Activated naive CD4-positive, alpha-beta T cell treated with anti-CD3 and anti-CD28 coated beads, Interleukin-2, amount 50 U/mL, for 16 hours (primary cell): Measurements from ENCODE around the gene TELO2.

ENCODE experiments used
- DNase-seq: peaks from one replicate; pipeline ENCODE4 v3.0.0-alpha.2; 2020

TELO2 gene

GRCh38 chr16:1500465-1501150 lies 7.4 kb downstream of the TELO2 start:
- no peak for DNase-seq

- DNase-seq: peak; percentile 9
These were observed 8.5 kb downstream of the TELO2 start for GRCh38 chr16:1501630-1502029.

GRCh38 chr16:1502092-1503004 lies 9.2 kb downstream of the TELO2 start:
- peak; percentile 9 for DNase-seq

- no peak for DNase-seq
These were observed 10.2 kb downstream of the TELO2 start for GRCh38 chr16:1503110-1503955.

- DNase-seq: no peak
These were observed 12.1 kb downstream of the TELO2 start for GRCh38 chr16:1505073-1505844.

GRCh38 chr16:1505912-1506311 lies 12.8 kb downstream of the TELO2 start:
- no peak for DNase-seq

- no peak for DNase-seq
These were observed 13.5 kb downstream of the TELO2 start for GRCh38 chr16:1506494-1507213.

GRCh38 chr16:1508494-1509187 lies 15.5 kb downstream of the TELO2 start:
- DNase-seq: no peak

GRCh38 chr16:1509307-1510221 lies 16.4 kb downstream of the TELO2 start:
- no peak for DNase-seq

- DNase-seq: no peak
These were observed 17.1 kb downstream of the TELO2 start for GRCh38 chr16:1510272-1510671.

- DNase-seq: no peak
These were observed 17.8 kb downstream of the TELO2 start for GRCh38 chr16:1510941-1511351.

GRCh38 chr16:1511662-1512569 lies 18.8 kb downstream of the TELO2 start:
- no peak for DNase-seq

- no peak for DNase-seq
These were observed 19.6 kb downstream of the TELO2 start for GRCh38 chr16:1512774-1513173.

- DNase-seq: no peak
These were observed 21.3 kb downstream of the TELO2 start for GRCh38 chr16:1514507-1514906.

- DNase-seq: no peak
These were observed 25.5 kb downstream of the TELO2 start for GRCh38 chr16:1518626-1519135.

GRCh38 chr16:1519831-1520230 lies 26.7 kb downstream of the TELO2 start:
- DNase-seq: no peak

GRCh38 chr16:1520461-1520860 lies 27.3 kb downstream of the TELO2 start:
- DNase-seq: no peak

- DNase-seq: no peak
These were observed 30.6 kb downstream of the TELO2 start for GRCh38 chr16:1523581-1524245.
